GM19043 (cell line): ENCODE measurements around the gene MRPL10.

ENCODE experiments used
- ATAC-seq: cut with Tn5 transposase; IDR thresholded peaks from one replicate; pipeline ENCODE4 v1.9.1; 2021; ENCODE audit warnings: low read depth; ENCODE audit not compliant: unreplicated experiment

MRPL10 gene

DNA sequence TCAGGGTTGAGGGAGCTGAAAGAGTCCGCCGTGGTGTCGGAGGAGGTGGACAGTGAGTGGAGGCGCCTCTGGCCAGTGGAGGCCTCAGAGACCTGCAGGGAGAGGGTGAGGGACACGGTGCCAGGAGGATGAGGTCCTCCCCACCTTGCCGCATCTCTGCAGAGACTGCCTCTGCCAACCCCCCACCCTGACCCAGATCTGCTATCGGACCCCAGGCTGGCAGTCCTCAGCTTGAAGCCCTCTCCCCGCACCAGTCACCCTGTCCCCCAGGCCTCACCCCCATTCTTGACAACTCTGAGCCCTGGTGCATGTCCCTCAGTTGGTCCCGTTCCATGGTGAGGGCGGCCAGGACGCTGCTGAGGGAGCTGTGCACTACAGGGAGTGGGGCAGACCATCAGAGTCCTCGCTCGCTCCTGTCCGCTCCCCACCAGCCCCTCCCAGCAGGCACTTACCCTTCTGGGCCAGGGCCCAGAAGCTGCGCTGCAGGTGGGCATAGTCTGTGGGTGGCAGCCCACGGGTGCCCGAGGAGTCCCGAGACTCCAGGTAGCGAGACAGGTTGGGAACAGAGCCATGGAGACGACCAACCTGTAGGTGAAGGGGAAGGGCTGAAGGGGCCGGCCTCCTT is 15.1 kb downstream of the MRPL10 start:
- no peak for ATAC-seq

DNA sequence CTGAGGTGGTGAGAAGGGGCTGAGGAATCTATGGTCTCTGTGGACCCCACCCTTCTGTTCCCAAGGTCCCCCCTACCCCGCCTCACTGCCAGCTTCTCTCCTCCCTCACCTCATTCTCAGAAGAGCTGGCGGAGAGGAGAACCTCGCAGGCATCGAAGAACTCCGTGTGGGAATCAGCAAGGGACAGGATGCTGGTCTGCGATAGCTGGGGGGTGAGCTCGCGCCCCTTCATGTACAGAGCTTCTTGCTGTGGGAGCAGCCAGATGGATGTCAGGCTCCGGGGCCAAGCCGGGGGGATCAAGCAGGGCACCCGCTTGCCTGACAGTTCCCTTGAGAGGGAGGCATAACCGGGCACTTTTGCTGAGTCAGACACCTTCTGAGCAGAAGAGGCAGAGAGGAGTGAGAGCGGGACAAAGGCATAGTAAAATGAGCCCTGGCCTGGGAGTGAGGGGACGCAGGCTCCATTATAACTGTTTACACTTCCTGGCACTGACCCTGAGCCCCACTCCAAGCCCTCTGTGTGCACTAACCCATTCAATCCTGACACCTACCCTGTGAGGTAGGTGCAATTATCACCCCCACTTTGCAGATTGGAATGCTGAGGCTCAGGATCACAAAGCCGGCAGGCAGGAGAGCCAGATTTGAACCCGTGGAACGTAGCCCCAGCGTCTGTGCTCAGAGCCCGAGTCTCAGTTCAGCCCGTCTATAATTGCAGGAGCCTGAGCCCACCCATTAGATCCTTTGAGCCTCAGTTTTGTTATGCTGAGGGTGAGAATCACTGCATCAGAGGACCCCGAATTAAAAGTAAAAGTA is 16.0 kb downstream of the MRPL10 start:
- no peak for ATAC-seq

DNA sequence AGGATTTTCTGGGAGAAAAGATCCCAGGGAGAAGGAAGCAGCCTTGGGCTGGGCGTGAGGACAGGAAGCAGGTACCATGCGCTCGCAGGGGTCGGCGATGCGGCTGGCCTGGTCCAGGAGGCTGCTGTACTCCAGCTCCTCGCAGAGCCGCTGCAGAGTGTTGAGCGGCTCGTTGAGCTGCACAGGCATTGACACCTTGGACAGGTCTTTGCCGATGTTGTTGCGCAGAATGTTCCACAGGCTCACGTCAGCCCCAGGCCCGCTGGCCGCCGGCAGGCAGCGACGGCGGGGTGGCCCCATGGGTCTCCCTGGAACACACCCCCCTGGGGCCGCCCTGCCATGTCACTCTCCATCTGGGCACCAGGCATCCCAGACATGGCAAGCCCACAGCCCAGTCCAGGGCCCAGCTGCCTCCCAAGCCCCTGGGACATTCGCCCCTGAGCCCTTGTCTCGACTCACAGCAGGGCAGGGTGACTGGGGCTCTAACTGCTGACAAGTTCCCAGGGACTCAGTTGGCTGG is 17.8 kb downstream of the MRPL10 start:
- ATAC-seq: no peak

DNA sequence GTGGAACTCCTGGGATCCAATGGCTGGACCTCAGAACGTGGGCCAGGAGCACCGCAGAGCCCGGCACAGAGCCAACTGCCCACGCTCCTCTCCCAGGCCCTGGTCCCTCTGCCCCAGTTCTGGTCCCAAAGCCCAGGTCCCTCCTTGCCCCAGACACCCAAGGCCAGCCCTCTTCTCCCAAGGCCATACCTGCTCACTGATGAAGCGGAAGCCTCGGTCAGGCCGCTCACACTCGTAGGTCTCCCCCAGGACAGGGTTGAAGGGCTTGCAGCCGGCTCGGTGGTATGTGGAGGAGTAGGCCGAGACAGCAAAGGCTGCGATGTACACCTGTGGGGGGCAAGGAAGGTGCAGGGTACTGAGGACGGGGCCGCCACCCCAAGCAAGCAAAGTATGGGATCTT is 18.3 kb downstream of the MRPL10 start:
- ATAC-seq: no peak

DNA sequence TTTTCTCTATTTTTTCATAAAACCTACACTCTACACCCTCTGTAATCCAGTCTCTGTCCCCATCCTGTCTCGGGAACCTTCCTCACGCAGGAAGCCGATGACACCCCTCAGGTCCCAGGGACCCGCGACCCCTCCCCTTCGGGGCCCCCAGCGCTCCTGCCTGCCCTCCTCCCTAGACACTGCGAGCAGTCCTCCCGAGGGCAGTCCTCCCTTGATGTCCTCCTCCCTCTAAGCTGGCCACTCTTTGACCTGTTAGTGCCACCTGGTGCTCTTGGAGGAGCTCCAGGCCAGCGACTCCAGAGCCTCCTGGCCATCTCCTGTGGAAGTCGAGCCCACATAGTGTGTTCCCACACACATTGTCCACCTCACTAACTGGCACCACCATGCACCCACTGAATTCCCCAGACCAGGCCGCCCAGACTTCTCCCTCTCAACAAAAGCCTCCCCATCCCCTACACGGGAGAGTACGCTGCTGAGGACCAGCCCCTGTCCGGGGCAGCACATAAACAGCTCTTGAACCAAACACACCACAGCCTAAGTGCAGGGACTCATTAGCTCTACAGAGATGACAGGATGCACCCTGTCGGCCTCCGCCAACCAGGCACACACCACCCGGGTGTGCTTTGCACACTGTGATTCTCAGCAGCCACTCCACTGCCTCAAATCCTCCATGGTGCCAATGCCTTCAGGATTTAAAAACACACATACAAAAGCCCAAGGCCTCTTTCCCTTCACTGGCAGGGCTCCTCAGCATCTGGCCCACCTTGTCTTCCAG is 19.0 kb downstream of the MRPL10 start:
- ATAC-seq: no peak

DNA sequence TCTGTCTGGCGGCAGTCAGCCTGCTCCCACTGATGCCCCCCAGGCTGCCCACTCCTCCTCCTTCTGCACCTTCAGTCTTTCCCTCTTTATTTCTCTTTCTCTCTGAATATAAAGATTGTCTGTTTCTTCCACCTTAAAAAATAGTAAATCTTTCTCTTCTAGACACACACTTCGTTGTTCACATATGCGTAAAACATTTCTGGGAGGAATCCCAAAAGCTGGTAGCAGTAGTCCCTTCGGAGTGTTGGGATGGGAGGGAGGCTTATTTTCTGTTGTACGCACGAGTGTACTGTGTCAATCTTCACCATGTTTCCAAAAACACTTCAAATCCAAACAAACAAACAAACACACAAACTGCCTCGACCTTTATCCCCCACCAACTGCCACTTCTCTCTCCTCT is 19.6 kb downstream of the MRPL10 start:
- no peak for ATAC-seq

DNA sequence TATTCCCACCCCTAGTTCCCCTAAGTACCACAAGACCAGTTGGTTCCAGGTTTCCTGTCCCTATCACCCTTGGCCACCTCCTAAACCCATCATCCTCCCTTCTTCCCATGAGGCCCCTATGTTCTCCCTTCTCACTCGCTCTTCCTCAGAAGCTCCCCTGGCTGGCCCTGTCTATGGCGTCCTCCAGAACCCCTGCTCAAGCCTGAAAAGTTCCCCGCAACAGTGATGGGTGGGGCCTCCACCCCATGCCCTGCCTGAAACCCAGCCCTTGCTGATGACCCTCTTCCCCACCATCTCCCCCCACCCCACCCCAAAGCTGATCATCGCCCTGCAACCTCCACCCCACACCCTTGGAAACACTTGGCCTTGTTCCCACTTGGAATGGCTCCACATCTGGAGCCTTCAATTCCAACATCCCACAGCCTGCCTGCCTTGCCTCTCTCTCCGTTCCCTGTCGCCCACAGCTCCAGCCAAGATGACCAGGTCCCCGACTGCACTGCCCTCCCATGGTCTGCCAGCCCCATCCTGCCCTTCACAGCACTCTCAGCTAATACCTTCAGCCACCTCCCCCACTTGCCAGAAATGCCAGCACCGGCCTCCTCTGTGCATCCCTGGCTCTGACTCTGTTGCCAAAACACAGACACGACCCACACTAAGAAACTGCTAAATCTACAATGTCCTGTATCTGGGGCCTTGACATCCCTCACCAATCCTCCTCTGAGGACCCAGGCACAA is 20.3 kb downstream of the MRPL10 start:
- no peak for ATAC-seq

DNA sequence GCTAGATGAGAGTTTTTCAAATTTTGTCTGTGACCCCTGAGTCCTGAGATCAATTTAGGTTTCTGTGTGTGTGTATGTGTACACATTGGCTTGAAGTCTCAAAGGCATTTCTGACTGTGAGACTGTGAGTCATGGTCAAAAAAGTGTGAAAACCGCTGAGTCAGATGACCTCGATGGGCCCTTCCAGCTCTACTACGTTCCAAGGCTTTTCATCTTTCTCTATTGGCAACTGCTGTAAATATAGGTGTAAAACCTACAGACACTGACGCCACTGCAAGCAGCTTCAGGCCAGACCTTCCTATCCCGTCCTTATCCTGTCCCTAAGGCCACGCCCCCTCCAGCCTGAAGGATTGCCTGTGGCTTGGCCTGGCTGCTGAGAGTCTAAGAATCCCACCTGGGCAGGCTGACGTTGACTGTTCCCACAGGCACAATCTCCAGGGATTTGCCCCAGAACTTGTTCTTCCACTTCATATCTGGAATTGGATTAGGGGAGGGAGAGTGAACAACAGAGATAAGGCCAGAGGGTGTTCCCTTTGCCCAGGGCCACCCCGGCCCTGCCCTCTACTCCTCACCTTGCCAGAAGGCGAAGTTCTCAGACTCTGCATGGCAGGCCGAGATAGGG is 21.0 kb downstream of the MRPL10 start:
- ATAC-seq: no peak

DNA sequence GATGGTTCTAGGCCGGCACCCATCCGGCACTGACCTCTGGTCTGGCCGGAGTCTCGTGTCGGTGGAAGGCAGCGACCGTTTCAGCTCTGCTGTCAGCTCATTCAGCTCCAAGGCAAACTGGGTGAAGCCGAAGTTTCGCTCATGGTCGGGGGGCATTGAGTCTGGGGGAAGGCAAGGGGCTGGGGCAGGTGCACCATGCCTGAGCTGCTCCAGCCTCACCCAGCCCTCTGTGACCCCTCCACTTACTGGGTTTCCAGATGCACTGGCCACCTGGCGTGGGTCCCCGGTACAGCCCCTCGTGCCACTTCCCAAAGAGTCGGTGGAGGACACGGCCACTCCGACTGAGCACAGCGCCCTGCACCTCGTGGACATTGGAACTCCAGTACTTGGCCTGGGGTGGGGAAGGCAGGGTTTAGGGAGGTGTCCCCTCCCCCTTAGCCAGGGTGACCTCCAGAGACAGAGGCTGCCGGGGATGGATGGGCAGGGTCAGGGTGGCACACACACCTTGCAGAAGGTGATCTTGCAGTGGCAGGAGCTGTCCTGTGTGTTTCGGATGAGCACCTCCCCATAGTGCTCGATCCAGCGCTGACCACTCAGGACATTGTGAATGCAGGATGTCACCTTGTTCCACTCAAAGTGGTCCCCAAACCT is 22.4 kb downstream of the MRPL10 start:
- ATAC-seq: no peak

DNA sequence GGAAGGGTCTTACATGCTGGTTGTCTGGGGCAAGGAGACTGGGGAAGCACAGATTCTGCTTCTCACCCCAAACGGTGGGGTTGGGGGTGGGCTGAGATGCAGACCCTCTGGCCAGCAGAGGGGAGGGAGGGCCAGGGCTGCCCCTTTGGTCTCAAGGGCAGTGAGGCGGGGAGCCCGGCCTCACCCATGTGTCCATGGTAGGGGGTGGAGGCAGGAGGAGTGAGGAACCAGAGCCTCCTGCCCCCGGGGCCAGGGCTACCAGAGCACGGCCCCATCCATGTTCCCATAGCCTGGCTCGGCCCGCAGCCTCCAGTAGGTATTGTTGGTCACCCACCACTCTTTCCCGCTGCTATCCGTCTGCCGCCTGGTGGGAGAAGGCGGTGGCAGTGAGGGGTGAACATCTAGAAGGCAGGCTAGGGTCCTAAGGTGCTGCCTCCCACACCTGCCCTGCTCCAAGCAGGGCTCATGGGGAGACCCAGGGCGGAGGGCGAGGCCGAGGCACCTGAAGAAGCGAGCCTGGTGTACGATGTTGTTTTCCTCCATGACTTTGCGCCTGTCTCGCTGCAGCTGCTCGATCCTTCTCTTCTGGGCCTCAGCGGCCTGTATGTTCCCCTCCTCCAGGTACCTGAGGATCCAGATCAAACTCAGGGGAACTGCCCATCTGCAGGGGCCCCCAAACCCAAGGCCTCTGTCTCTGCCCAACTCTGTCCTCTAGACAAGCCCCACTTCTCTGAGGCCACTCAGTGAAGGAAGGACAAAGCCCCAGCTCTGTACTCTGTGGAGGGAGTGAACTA is 23.1 kb downstream of the MRPL10 start:
- ATAC-seq: no peak

DNA sequence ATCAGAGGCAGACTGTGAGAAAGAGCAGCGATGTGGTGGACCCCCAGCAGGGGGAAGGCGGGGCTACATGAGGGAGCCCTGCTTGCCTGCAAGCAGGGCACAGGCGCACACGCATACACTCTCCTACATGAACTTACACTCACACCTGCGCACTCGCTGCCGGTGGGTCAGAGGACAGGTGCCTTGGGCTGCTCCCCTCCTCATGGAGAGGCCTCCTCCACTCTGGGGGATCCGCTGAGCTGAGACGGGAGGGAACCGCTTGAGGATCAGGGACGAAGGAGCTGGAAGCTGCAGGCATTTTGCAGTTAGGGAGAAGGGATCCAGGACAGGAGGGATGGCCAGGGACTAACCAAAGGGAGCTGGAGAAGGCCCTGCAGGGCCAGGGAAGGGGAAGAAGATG is 23.9 kb downstream of the MRPL10 start:
- no peak for ATAC-seq

DNA sequence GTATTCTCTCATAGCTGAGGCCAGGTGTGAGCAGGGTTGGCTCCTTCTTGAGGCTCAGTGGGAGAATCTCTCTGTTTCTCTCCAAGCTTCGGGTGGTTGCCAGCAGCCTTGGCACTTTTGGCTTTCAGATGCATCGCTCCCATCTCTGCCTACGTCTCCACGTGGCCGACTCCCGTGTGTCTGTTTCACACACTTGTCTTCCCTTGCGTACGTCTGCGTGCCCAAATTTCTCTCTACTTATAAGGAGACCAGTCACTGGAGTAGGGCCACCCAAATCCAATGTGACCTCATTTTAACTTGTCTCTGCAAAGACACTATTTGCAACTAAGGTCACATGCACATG is 24.5 kb downstream of the MRPL10 start:
- ATAC-seq: no peak

DNA sequence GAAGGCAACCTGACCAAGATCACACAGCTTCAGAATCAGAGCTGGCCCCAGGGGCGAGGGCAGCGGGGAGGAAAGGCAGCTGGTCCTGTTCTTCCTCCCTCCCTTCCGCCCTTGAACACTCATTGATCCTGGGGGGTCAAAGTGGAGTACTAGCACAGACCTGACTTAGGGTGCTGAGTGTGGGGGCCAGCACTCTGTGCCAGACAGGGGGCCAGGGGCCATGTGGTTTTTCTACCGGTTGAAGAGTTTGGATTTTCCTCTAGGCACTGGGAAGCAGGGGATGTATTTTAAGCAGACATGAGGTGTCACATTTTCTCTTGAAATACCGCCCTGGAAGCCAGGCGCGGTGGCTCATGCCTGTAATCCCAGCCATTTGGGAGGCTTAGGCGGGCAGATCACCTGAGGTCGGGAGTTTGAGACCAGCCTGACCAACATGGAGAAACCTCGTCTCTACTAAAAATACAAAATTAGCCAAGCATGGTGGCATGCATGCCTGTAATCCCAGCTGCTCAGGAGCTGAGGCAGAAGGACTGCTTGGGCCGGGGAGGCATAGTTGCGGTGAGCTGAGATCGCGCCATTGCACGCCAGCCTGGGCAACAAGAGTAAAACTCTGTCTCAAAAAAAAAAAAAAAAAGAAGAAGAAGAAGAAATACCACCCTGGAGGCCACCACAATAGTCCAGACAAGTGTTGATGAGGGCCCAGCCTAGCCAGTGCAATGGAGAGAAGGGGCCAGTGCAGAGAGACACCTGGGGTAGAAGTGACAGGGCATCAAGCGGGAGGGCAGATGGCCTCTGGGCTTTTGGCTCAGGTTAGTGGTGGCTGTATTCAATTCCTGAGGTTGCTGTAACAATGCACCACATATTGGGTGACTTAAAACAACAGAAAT is 25.1 kb downstream of the MRPL10 start:
- ATAC-seq: no peak

DNA sequence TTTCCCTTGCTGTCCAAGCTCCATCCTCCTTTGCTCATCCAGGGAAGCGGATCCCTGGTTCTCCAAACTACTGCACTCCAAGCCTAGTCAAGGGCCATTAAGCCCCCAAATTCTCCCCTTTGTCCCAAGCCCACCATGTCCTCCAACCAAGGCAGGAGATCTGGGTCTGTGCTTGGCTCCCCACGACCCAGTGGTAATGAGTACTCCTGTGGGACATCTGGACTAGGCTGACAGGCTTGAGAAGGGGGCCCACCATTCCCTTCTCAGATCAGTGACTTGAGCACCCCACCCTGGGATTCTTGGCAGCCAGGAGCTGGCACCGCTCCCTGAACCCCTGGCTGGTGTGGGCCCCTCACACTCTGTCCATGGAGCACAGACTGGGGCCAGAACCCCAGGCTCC is 26.9 kb downstream of the MRPL10 start:
- no peak for ATAC-seq

DNA sequence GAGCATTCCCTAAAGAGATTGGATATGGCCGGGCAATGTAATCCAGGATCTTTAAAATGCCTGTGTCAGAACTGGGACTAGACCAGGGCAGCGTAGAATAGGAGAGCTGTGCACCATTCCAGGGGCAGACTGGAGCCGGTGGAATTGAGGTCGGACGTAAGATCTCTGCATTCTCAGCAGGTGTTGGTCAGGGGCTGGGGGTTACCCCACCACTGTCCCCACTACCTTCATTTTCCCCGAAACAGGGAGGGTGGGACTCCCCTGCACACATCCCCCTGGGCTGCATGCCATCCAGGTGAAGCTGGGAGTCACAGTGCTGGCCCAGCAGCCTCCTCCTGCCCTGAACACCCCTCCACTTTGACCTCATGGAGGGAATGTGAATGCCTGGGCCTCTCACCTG is 27.6 kb downstream of the MRPL10 start:
- no peak for ATAC-seq

DNA sequence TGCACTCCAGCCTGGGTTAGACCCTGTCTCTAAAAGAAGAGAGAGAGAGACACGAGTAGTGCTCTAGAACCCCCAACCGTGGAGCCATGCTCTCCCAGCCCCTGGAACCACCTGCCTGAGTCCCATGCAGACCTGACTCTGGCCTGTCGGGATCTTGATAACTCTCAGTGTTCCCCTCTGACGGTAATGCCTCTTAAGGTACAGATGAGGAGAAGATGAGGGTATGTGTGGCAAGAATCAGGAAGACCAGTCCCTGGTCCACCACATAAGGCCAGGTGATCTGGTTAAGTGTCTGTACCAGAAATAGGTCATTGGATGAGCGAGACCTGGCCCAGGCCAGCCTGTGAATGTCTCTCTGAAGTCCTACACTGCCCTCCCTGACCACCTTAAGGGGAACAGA is 28.1 kb downstream of the MRPL10 start:
- no peak for ATAC-seq

DNA sequence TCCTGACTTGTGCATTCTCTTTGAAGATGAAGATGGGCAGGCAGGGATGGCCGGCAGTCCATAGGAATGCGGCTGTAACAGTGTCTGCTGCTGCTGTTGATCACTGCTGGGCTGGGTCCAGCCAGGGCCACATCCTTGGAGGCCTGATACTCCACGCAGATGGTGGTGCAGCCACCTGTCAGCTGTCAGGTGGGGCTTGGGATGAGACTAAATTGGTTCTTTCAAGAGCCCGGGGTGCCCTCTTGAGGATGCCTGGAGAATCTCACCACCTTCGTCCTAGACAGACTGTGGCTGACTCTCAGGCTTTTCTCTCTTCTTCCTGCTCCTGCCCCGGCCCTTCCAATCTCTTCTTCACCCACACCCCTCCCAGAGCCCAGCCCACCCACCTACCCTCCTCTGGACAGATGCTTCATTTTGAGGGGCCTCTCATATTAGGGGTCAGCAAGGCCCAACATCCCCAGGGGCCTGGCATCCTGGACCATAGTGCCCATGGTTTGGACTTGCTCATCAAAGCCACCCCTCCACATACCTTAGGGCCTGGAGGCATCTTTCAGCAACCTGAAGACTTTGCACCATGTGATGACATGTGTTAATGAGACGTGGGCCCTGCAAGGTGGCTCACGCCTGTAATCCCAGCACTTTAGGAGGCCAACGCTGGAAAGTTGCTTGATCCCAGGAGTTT is 28.9 kb downstream of the MRPL10 start:
- no peak for ATAC-seq

DNA sequence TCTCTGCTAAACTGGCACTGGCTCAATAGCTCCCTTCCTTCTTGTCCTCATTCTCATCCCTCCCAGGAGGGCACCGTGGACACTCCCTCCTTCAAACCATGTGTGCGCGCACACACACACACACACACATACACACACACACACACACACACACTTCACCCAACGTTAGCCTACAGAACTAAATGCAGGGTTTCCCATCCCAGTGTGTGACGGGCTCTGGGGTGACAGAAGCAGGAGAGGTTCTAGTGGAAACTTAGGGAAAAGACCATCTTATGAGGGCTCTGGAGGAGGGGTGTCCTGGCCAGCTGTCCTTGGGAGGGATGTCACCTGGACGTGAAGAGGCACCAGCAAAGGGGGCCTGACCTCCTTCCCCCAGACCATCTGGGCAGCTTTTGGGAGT is 29.4 kb downstream of the MRPL10 start:
- no peak for ATAC-seq
